ENCODE data around the gene LASP1.

The LASP1 gene

DNA sequence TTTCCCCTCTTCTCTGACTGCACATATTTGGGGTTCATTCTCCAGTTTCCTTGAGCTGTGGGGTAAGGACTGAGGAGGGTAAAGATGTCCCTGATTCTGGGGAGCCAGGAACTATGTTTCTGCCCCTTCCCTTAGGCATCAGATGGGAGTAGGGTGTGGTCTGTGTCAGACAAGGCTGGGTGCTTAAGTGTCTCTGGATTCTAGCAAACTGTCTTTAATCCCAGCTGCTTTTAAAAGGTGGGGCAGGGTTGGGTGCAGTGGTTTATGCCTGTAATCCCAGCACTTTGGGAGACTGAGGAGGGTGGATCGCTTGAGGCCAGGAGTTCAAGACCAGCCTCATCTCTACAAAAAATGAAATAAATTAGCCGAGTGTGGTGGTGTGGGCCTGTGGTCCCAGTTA is 13.0 kb downstream of the LASP1 start:
- TF ChIP-seq, protein P1, sequence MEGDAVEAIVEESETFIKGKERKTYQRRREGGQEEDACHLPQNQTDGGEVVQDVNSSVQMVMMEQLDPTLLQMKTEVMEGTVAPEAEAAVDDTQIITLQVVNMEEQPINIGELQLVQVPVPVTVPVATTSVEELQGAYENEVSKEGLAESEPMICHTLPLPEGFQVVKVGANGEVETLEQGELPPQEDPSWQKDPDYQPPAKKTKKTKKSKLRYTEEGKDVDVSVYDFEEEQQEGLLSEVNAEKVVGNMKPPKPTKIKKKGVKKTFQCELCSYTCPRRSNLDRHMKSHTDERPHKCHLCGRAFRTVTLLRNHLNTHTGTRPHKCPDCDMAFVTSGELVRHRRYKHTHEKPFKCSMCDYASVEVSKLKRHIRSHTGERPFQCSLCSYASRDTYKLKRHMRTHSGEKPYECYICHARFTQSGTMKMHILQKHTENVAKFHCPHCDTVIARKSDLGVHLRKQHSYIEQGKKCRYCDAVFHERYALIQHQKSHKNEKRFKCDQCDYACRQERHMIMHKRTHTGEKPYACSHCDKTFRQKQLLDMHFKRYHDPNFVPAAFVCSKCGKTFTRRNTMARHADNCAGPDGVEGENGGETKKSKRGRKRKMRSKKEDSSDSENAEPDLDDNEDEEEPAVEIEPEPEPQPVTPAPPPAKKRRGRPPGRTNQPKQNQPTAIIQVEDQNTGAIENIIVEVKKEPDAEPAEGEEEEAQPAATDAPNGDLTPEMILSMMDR (IDR thresholded peaks at IDR 0.05) = no peak

DNA sequence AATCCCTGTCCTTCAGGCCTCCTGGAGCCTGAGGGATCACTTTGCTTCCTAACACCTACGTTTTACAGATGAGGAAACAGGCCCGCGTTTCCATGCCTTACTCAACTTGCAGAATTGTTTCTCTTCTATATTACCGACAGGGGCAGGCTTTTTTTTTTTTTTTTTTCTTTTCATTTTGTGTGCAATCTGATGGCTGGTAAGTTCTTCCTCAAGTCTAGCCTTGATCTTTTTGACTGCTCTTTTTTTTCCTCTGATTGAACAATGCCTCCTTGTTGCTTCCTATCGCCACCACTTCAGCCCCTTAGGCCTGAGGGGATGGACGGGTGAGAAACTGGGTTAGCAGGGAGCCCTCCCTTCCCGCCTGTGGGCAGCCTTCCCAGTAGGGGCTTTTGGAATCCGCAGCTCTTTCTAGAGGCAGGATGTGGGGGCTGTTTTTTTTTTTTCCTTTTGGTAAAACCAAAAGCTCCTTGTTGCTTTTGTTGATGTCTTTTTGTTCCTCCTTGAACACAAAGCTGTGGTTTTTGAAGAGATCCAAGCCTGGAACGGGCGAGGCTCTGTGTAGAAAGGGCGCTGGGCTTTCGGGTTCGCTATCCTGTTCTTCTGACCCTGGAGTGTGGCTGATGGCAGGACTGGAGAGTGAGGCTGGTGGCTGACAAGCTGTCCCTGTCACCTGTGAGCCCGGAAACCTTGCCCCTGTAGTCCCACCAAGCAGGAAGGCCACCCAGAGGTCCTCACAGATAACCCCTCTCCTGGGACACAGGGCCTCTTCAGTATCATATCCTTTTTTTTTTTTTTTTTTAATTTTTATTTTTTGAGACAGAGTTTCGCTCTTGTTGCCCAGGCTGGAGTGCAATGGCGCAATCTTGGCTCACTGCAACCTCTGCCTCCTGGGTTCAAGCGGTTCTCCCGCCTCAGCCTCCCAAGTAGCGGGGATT is 14.0 kb downstream of the LASP1 start:
- TF ChIP-seq, protein P1 (IDR thresholded peaks at IDR 0.05) = no peak

DNA sequence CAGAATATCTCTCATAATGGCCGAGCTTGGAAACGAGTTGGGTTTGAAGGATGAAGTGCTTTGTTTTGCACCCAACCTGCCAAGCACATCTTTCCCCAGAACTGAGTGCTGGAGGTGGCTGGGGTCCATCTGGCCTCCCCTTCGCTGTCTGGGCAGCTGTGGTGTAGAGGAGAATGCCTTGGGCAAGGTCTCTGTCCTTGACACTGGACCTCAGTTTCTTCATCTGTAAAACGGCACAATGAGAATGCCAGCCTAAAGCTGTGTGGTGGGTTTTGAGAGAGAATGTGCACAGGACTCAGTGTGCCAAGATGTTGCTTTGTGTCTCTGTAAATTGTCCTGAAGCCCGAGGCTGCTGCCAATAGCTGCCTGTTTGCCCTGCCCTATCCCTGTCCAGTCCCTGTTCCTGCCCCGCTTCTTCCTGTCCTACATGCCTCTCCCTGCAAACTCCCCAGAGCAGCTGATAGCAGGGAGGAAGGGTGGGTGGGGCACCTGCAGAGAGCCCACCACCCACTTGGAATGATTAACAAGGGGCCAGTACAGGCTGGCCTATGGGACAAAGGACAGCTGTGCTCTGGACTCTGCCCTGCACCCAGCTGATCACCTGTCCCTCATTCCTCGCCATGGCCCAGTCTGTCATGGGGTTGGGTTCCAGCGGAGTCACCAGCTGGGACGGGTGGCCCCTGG is 15.3 kb downstream of the LASP1 start:
- TF ChIP-seq, protein P1 (IDR thresholded peaks at IDR 0.05) = no peak

DNA sequence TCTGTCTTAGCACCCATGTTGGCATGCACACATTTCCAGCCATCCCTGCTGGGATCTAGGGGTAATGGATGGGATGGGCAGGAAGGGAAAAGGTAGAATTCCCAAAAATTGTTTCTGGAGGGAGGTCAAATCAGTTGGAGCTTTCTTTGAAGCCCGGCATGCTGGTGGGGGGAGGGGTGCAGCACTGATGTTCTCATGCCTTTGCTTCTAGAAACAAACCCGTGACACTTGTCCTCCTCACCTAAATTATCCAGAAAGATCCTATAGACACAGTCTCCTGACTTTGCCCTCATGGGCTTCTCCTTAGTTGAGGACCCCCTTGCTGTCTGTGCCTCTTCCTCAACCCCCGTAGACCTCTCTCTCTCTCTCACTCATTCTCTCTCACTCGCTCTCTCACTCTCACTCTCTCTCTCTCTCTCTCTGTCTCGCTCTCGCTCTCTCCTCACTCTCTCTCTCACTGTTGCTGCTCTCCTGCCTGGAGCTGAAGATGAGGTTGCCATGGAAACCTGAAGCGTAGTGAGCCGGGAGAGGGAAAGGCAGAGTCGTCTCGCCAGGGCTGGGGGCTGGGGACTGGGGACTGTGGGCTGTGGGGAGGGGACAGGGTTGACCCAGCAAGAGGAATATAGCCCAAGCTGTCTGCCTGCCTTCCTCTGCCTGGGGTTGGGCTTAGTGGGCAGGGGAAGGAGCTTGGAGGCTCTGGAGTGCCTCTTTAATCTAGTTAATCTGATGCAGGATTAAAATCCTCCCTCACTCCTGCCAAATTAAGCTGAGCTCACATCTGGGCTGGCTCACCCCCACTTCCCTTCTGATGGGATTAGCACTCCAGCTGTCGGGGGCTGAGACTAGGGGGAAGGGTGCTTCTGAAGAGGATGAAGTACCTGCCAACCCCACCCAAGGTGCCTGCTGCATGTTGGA is 16.1 kb downstream of the LASP1 start:
- TF ChIP-seq, protein P1 (IDR thresholded peaks at IDR 0.05) = no peak

DNA sequence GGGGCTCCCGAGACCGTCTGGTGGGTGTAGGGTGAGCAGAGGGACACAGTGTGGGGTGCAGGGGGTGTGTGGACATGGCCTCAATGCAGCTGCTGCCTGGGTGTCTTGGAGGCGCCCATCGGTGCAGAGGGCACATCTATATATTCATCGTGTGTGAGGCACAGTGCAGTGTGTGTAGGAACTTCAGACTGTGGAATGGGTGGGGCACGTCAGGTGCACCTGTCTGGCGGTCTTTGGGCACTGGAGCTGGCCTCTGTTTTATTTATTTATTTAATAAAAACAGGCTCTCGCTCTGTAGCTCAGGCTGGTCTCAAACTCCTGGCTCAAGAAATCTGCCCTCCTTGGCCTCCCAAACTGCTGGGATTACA is 16.8 kb downstream of the LASP1 start:
- TF ChIP-seq, protein P1 (IDR thresholded peaks at IDR 0.05) = no peak

DNA sequence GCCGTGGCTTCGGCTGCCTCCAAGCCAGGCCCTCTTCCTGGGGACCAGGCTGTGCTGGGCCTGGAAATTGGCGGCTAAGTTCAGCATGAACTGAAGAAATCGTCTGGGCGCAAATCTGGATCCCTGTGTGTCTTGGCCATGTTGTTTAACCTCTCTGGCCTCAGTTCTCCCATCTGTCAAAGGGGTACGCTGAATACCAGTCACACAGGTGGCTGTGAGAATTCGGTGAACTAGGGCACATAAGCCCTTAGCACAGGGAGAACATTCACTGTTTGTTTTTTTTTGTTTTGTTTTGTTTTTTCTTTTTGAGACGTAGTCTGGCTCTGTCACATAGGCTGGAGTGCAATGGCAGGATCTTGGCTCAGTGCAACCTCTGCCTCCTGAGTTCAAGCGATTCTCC is 19.0 kb downstream of the LASP1 start:
- TF ChIP-seq, protein P1 (IDR thresholded peaks at IDR 0.05) = no peak

DNA sequence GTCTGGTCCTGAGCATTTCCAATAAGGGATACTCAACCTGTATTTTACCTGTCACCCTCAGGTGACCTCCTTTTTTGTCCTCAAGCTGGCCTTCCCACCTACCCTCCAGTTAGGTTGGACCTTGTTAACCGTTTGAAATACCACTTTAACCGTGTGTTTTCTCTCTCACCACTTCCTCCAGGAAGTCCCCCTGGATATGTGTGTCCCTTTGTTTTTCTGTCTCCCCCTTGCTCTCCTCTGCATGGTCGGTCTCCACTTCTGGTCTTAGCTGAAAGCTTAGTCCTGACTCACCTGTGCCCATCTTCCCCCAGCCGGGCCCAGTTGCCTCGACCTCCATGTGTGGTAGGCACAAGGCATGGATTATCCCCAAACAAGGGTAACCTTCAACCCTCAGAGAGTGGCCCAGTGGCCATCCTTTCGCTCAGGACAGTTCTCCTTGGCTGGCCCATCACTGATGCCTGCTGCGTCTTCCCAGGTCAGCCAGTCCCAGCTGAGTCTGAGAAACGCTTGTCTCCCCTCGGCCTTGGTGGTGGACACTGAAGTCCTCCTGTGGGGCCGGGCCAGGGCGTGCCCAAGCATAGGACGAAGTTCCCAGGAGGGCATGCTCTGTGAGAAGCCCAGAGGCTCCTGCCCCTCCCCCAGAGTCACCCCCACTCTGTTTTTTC is 20.0 kb downstream of the LASP1 start:
- TF ChIP-seq, protein P1 (IDR thresholded peaks at IDR 0.05) = no peak

Measured in LNCAP (cell line).